K562 (cell line): Measurements from ENCODE around the gene INTS1. TPM values are rescaled to one million over a fixed set of nuclear protein-coding genes. Genes with fewer than 3 reads are reported as not detected.

ENCODE experiments used
- CREB1 ChIP-seq, 2 experiments: sonication (generic) in 1 of 2; formaldehyde crosslinking in 1 of 2; IDR thresholded peaks; 2 replicates each; pipeline versions ENCODE4 v1.6.1 to v1.8.0; 2012 to 2022; ENCODE audit warnings: inconsistent platforms in 1 of 2, mild to moderate bottlenecking in 1 of 2, missing genetic modification reagents in 1 of 2, moderate library complexity in 1 of 2
- DPF2 ChIP-seq: fragments of 450-650 bp; IDR thresholded peaks from 2 replicates; pipeline ENCODE4 v1.6.1; 2016
- ELF2 ChIP-seq: fragments of 250-450 bp; sonication (Bioruptor Pico); IDR thresholded peaks from 2 replicates; pipeline ENCODE4 v1.5.0; 2021; ENCODE audit warnings: mild to moderate bottlenecking
- HMGN3 ChIP-seq: IDR thresholded peaks from 2 replicates; pipeline ENCODE4 v1.6.1; 2011; ENCODE audit warnings: borderline replicate concordance, low read depth, mild to moderate bottlenecking, mixed read lengths, low read length; ENCODE audit not compliant: insufficient read length; ENCODE audit errors: extremely low read depth
- KHSRP ChIP-seq: fragments of 450-650 bp; IDR thresholded peaks from 2 replicates; pipeline ENCODE4 v1.6.1; 2017
- MCM7 ChIP-seq, 2 experiments: fragments of 450-650 bp; IDR thresholded peaks; 2 replicates each; pipeline ENCODE4 v1.6.1; 2016 to 2018
- NEUROD1 ChIP-seq: fragments of 150-350 bp; IDR thresholded peaks from 2 replicates; pipeline ENCODE4 v1.6.1; 2014; ENCODE audit warnings: borderline replicate concordance, low read length, low read depth; ENCODE audit not compliant: partially characterized antibody
- RFX1 ChIP-seq: fragments of 450-650 bp; IDR thresholded peaks from 2 replicates; pipeline ENCODE4 v1.6.1; 2016; ENCODE audit warnings: mild to moderate bottlenecking, moderate library complexity
- SRF ChIP-seq, 2 experiments: fragments of 250-450, 450-650 bp in 1 of 2; sonication (Bioruptor Pico) in 1 of 2; sonication (generic) in 1 of 2; formaldehyde crosslinking; IDR thresholded peaks; 2 replicates each; pipeline versions ENCODE4 v1.5.0 to v1.5.1; 2020 to 2022; ENCODE audit warnings: mild to moderate bottlenecking in 1 of 2, missing genetic modification reagents in 1 of 2
- YBX1 ChIP-seq: fragments of 450-650 bp; IDR thresholded peaks from 2 replicates; pipeline ENCODE4 v1.7.1; 2016; ENCODE audit warnings: mild to moderate bottlenecking
- ZNF311 ChIP-seq: fragments of 250-450 bp; sonication (Bioruptor Pico); IDR thresholded peaks from 2 replicates; pipeline ENCODE4 v1.4.0; 2020; ENCODE audit warnings: mild to moderate bottlenecking, moderate library complexity
- ZNF347 ChIP-seq: fragments of 450-650 bp; formaldehyde crosslinking; IDR thresholded peaks from 2 replicates; pipeline ENCODE4 v1.4.0; 2020; ENCODE audit warnings: low read depth, mild to moderate bottlenecking, moderate library complexity
- ZNF586 ChIP-seq: fragments of 450-650 bp; formaldehyde crosslinking; conservative IDR thresholded peaks from 2 replicates; pipeline ENCODE4 v1.4.0; 2020; ENCODE audit warnings: mild to moderate bottlenecking, moderate library complexity
- polyA plus RNA-seq, 8 experiments: library from polyadenylated mRNA; depleted of rRNA in 4 of 8; stranded (reverse) in 5 of 8; unstranded in 3 of 8; fragments of >200 nt; fragmentation: Nextera tagmentation in 2 of 8; fragmentation: Illumina TruSeq in 1 of 8; extraction: Ambion mirVana in 2 of 8; extraction: Trizol in 1 of 8; gene quantifications; 2 replicates each; pipeline versions ENCODE4 v1.2.1 to v1.2.3, GENCODE V29; 2011 to 2014; ENCODE audit warnings: inconsistent platforms in 1 of 8, missing spikeins in 1 of 8
- total RNA-seq, 7 experiments: library from RNA; depleted of rRNA in 6 of 7; stranded (reverse); fragments of >200 nt in 6 of 7; fragmentation: Illumina TruSeq in 2 of 7; extraction: Trizol in 2 of 7; gene quantifications; 2 replicates each; pipeline versions ENCODE4 v1.2.1 to v1.2.3, GENCODE V29; 2011 to 2021; ENCODE audit warnings: low replicate concordance in 1 of 7
- TF ChIP-seq, protein P1 (sequence below): fragments of 450-650 bp; formaldehyde crosslinking; IDR thresholded peaks from 2 replicates; pipeline ENCODE4 v1.4.0; 2020; ENCODE audit warnings: mild to moderate bottlenecking, mixed read lengths
- TF ChIP-seq, protein P2 (sequence below): sonication (generic); formaldehyde crosslinking; IDR thresholded peaks from 2 replicates; pipeline ENCODE4 v1.8.0; 2022; ENCODE audit warnings: mild to moderate bottlenecking, missing genetic modification reagents
- TF ChIP-seq, protein P3 (sequence below): fragments of 250-450 bp; sonication (Bioruptor Pico); IDR thresholded peaks from 2 replicates; pipeline ENCODE4 v1.5.0; 2020; ENCODE audit warnings: mild to moderate bottlenecking, borderline replicate concordance
- TF ChIP-seq, protein P4 (sequence below): IDR thresholded peaks from 2 replicates; pipeline ENCODE4 v1.6.1; 2014; ENCODE audit warnings: antibody characterized with exemption
- TF ChIP-seq, protein P5 (sequence below): fragments of 200-800 bp; sonication (Bioruptor generic); IDR thresholded peaks from 2 replicates; pipeline ENCODE4 v1.6.1; 2017; ENCODE audit warnings: missing genetic modification characterization, missing compliant biosample characterization
- TF ChIP-seq, protein P6 (sequence below): IDR thresholded peaks from 2 replicates; pipeline ENCODE4 v1.6.1; 2012; ENCODE audit warnings: low read depth, low read length, improper control_type of control experiment, borderline replicate concordance

INTS1 gene
- total and polyA plus RNA-seq, 9 of the 15 experiments (the other 6 are each of a cell fraction or from before 2014, with no cell fraction given), result 0.34 to 119 (median 18.5) TPM

DNA sequence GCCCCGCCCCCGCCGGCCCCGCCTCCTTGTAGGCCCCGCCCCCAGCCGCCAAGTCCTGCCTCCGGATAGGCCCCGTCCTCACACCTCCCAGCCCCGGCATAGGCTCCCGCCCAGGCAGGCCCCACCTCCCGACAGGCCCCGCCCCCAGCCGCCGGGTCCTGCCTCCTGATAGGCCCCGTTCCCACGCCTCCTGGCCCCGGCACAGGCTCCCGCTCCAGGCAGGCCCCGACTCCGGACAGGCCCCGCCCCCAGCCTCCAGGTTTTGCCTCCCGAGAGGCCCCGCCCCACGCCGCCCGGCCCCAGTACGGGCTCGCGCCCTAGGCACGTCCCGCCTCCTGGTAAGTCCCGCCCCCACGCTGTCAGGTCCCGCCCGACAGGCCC lies 44.7 kb downstream of the INTS1 start (continued):
- TF ChIP-seq, protein P1, sequence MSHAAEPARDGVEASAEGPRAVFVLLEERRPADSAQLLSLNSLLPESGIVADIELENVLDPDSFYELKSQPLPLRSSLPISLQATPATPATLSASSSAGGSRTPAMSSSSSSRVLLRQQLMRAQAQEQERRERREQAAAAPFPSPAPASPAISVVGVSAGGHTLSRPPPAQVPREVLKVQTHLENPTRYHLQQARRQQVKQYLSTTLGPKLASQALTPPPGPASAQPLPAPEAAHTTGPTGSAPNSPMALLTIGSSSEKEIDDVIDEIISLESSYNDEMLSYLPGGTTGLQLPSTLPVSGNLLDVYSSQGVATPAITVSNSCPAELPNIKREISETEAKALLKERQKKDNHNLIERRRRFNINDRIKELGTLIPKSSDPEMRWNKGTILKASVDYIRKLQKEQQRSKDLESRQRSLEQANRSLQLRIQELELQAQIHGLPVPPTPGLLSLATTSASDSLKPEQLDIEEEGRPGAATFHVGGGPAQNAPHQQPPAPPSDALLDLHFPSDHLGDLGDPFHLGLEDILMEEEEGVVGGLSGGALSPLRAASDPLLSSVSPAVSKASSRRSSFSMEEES (CRISPR knock-in tag), result no peak
- TF ChIP-seq ZNF311 (CRISPR knock-in tag) (no peak), ZNF586 (CRISPR knock-in tag) (no peak), DPF2 (no peak), NEUROD1 (peak; percentile 79), YBX1 (no peak), ZNF347 (CRISPR knock-in tag) (no peak), HMGN3 (peak; percentile 37), KHSRP (no peak), ELF2 (CRISPR knock-in tag) (no peak), CREB1 (IDR thresholded peaks at IDR 0.05) (no peak), CREB1 (CRISPR knock-in tag; IDR thresholded peaks at IDR 0.05) (no peak), RFX1 (no peak), MCM7 (IDR thresholded peaks at IDR 0.05) (no peak), SRF (CRISPR knock-in tag; IDR thresholded peaks at IDR 0.05) (peak in 1 of 2 experiments; percentile 42; a peak in 1 of 4 replicates)
- TF ChIP-seq, protein P2, sequence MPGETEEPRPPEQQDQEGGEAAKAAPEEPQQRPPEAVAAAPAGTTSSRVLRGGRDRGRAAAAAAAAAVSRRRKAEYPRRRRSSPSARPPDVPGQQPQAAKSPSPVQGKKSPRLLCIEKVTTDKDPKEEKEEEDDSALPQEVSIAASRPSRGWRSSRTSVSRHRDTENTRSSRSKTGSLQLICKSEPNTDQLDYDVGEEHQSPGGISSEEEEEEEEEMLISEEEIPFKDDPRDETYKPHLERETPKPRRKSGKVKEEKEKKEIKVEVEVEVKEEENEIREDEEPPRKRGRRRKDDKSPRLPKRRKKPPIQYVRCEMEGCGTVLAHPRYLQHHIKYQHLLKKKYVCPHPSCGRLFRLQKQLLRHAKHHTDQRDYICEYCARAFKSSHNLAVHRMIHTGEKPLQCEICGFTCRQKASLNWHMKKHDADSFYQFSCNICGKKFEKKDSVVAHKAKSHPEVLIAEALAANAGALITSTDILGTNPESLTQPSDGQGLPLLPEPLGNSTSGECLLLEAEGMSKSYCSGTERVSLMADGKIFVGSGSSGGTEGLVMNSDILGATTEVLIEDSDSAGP (CRISPR knock-in tag), result no peak
- TF ChIP-seq, protein P3, sequence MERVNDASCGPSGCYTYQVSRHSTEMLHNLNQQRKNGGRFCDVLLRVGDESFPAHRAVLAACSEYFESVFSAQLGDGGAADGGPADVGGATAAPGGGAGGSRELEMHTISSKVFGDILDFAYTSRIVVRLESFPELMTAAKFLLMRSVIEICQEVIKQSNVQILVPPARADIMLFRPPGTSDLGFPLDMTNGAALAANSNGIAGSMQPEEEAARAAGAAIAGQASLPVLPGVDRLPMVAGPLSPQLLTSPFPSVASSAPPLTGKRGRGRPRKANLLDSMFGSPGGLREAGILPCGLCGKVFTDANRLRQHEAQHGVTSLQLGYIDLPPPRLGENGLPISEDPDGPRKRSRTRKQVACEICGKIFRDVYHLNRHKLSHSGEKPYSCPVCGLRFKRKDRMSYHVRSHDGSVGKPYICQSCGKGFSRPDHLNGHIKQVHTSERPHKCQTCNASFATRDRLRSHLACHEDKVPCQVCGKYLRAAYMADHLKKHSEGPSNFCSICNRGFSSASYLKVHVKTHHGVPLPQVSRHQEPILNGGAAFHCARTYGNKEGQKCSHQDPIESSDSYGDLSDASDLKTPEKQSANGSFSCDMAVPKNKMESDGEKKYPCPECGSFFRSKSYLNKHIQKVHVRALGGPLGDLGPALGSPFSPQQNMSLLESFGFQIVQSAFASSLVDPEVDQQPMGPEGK (CRISPR knock-in tag), result no peak
- TF ChIP-seq, protein P4, sequence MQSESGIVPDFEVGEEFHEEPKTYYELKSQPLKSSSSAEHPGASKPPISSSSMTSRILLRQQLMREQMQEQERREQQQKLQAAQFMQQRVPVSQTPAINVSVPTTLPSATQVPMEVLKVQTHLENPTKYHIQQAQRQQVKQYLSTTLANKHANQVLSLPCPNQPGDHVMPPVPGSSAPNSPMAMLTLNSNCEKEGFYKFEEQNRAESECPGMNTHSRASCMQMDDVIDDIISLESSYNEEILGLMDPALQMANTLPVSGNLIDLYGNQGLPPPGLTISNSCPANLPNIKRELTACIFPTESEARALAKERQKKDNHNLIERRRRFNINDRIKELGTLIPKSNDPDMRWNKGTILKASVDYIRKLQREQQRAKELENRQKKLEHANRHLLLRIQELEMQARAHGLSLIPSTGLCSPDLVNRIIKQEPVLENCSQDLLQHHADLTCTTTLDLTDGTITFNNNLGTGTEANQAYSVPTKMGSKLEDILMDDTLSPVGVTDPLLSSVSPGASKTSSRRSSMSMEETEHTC, result no peak
- TF ChIP-seq, protein P5, sequence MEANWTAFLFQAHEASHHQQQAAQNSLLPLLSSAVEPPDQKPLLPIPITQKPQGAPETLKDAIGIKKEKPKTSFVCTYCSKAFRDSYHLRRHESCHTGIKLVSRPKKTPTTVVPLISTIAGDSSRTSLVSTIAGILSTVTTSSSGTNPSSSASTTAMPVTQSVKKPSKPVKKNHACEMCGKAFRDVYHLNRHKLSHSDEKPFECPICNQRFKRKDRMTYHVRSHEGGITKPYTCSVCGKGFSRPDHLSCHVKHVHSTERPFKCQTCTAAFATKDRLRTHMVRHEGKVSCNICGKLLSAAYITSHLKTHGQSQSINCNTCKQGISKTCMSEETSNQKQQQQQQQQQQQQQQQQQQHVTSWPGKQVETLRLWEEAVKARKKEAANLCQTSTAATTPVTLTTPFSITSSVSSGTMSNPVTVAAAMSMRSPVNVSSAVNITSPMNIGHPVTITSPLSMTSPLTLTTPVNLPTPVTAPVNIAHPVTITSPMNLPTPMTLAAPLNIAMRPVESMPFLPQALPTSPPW (CRISPR knock-in tag), result peak; percentile 29; the same call in 1 of the 2 replicates
- TF ChIP-seq, protein P6, sequence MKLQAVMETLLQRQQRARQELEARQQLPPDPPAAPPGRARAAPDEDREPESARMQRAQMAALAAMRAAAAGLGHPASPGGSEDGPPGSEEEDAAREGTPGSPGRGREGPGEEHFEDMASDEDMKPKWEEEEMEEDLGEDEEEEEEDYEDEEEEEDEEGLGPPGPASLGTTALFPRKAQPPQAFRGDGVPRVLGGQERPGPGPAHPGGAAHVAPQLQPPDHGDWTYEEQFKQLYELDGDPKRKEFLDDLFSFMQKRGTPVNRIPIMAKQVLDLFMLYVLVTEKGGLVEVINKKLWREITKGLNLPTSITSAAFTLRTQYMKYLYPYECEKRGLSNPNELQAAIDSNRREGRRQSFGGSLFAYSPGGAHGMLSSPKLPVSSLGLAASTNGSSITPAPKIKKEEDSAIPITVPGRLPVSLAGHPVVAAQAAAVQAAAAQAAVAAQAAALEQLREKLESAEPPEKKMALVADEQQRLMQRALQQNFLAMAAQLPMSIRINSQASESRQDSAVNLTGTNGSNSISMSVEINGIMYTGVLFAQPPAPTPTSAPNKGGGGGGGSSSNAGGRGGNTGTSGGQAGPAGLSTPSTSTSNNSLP, result no peak
